Stomach (tissue), 4 donors: ENCODE results near the gene PIK3R2.

ENCODE experiments used
- EP300 ChIP-seq: sonication (generic); formaldehyde crosslinking; IDR thresholded peaks from one replicate; pipeline ENCODE4 v1.6.1; 2017; ENCODE audit warnings: antibody characterized with exemption
- POLR2A ChIP-seq, 4 donors: fragments of 450-650 bp; IDR thresholded peaks; one replicate each; pipeline ENCODE4 v1.6.1; 2016; ENCODE audit warnings: antibody characterized with exemption in 4 of 4, control low read depth in 2 of 4, mild to moderate bottlenecking in 1 of 4, moderate library complexity in 1 of 4
- POLR2AphosphoS5 ChIP-seq, 3 donors: sonication (generic); formaldehyde crosslinking; IDR thresholded peaks; one replicate each; pipeline ENCODE4 v1.6.1; 2016; ENCODE audit warnings: antibody characterized with exemption in 3 of 3
- TF ChIP-seq, protein P1 (sequence below), 7 experiments: fragments of 450-650 bp in 4 of 7; fragments of 200-600 bp in 3 of 7; sonication (generic) in 3 of 7; IDR thresholded peaks; one replicate each; pipeline ENCODE4 v1.5.1; 2016 to 2019; ENCODE audit warnings: antibody characterized with exemption in 7 of 7, control low read depth in 2 of 7, mild to moderate bottlenecking in 1 of 7

DNA sequence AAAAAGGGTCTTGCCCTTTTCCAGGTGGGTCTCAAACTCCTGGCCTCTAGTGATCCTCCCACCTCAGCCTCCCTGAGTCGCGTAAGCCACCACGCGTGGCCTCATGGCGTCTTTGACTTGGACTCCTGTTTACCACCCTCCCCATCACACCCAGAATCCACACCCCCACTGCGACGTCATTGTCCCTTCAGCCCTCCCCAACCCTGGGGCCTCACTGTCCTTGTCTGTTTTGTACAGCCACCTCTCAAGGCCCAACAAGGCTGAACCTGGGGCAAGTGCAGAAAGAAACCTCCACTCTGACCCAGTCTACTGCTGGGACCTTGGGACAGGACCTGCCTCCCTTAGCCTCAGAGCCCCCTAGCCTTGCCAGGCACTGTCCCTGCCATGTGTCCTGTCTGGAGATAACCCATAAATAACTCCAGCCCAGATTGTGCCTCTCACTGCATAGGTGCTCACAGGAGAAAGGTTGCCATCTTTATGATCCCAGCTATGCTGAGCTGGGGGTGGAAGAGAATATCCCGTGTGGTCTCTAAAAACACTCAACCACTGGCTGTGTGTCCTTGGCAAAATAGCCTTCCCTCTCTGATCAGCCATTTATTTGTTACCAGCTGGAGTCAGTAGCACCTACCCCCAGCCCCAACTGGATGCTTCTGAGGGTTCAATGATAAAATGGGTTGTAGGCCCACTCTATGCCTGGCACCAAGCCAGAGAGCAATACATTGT lies 18.8 kb downstream of the PIK3R2 start:
- TF ChIP-seq, protein P1, sequence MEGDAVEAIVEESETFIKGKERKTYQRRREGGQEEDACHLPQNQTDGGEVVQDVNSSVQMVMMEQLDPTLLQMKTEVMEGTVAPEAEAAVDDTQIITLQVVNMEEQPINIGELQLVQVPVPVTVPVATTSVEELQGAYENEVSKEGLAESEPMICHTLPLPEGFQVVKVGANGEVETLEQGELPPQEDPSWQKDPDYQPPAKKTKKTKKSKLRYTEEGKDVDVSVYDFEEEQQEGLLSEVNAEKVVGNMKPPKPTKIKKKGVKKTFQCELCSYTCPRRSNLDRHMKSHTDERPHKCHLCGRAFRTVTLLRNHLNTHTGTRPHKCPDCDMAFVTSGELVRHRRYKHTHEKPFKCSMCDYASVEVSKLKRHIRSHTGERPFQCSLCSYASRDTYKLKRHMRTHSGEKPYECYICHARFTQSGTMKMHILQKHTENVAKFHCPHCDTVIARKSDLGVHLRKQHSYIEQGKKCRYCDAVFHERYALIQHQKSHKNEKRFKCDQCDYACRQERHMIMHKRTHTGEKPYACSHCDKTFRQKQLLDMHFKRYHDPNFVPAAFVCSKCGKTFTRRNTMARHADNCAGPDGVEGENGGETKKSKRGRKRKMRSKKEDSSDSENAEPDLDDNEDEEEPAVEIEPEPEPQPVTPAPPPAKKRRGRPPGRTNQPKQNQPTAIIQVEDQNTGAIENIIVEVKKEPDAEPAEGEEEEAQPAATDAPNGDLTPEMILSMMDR (IDR thresholded peaks at IDR 0.05): no peak
- TF ChIP-seq POLR2A (IDR thresholded peaks at IDR 0.05) (no peak), POLR2AphosphoS5 (IDR thresholded peaks at IDR 0.05) (no peak), EP300 (no peak)
